ENCODE data around the gene FAM89A. TPM values are rescaled to one million over a fixed set of nuclear protein-coding genes. Genes with fewer than 3 reads are reported as not detected.
"Not testable (repeated sequence)": the region's sequence is repeated elsewhere in the genome, so short reads cannot be mapped to it uniquely, and the experiment has no call there.

FAM89A gene
- total RNA-seq, 1 donor, result 10.9 TPM

DNA sequence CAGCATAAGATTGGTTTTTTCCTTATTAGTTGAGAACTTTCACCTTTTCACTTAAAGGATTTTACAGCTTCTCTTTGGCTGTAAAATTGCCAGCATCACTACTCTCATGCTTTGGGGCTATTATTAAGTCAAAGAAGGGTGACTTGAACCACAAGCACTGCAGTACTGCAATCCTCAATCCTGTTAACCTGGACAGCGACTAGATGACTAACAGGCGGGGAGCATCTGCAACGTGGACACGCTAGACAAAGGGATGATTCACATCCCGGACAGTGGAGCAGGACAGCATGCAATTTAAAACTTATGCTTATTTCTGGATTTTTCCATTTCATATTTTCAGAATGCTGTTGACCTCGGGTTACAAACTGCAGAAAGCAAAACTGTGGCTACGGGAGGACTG lies 53.1 kb downstream of the FAM89A start:
- Histone ChIP-seq H4K20me1 (ENCODE audit: insufficient read depth, low read length) (peaks cover 18% of the 10 kb centered on the region), H3K9me3 (ENCODE audit: low read depth, low read length) (no peaks in the 10 kb centered on the region), H3K36me3 (ENCODE audit: insufficient read depth, low read length) (peaks cover 8% of the 10 kb centered on the region)

DNA sequence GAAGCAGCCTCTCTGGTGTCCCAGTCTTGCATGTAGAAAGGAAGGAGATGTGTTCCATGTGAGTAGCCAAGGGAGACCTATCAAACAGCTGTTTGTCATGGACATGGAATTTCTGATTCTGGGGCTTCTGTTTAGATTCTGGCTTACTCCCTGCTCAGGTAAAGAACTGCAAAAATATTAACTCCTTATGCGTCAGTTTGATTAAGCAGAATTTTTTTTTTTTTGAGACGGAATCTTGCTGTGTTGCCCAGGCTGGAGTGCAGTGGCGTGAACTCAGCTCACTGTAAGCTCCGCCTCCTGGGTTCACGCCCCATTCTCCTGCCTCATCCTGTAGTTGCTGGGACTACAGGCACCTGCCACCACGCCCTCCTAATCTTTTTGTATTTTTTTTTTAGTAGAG lies 54.3 kb downstream of the FAM89A start:
- DNase-seq (ENCODE audit: insufficient read length, low spot score, missing footprints), result no peak
- Histone ChIP-seq H2AFZ (ENCODE audit: low read length) (no peak overlapping the region), H4K20me1 (ENCODE audit: insufficient read depth, low read length) (peaks cover 18% of the 10 kb centered on the region), H3K27me3 (ENCODE audit: insufficient read depth, low read length) (no peaks in the 10 kb centered on the region), H3K4me3 (ENCODE audit: insufficient read depth, low read length) (no peak overlapping the region), H3K79me2 (ENCODE audit: insufficient read depth, low read length) (peaks cover 33% of the 10 kb centered on the region), H3K36me3 (ENCODE audit: insufficient read depth, low read length) (peaks cover 2% of the 10 kb centered on the region), H3K4me2 (ENCODE audit: insufficient read depth, low read length) (no peak overlapping the region), H3K27ac (ENCODE audit: low read depth, low read length) (no peak overlapping the region), H3K4me1 (ENCODE audit: insufficient read depth, low read length) (peaks cover 24% of the 10 kb centered on the region), H3K9me3 (ENCODE audit: low read depth, low read length) (no peaks in the 10 kb centered on the region)
- TF ChIP-seq, protein P1, sequence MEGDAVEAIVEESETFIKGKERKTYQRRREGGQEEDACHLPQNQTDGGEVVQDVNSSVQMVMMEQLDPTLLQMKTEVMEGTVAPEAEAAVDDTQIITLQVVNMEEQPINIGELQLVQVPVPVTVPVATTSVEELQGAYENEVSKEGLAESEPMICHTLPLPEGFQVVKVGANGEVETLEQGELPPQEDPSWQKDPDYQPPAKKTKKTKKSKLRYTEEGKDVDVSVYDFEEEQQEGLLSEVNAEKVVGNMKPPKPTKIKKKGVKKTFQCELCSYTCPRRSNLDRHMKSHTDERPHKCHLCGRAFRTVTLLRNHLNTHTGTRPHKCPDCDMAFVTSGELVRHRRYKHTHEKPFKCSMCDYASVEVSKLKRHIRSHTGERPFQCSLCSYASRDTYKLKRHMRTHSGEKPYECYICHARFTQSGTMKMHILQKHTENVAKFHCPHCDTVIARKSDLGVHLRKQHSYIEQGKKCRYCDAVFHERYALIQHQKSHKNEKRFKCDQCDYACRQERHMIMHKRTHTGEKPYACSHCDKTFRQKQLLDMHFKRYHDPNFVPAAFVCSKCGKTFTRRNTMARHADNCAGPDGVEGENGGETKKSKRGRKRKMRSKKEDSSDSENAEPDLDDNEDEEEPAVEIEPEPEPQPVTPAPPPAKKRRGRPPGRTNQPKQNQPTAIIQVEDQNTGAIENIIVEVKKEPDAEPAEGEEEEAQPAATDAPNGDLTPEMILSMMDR (IDR thresholded peaks at IDR 0.05; ENCODE audit: extremely low read depth, low read depth, low read length), result no peak

More for the DNA sequence above, 53.1 kb downstream of the FAM89A start:
- no peaks in the 10 kb centered on the region for H3K27me3 ChIP-seq (ENCODE audit: insufficient read depth, low read length)
- H3K4me3 ChIP-seq (ENCODE audit: insufficient read depth, low read length), result no peak overlapping the region
- peak; percentile 63 for DNase-seq (ENCODE audit: insufficient read length, low spot score, missing footprints)
- peak overlapping the region; percentile 14 for H3K27ac ChIP-seq (ENCODE audit: low read depth, low read length)
- peaks cover 26% of the 10 kb centered on the region for H3K79me2 ChIP-seq (ENCODE audit: insufficient read depth, low read length)
- TF ChIP-seq, protein P1 (IDR thresholded peaks at IDR 0.05; ENCODE audit: extremely low read depth, low read depth, low read length), result no peak
- H2AFZ ChIP-seq (ENCODE audit: low read length), result no peak overlapping the region
- H3K4me1 ChIP-seq (ENCODE audit: insufficient read depth, low read length), result peaks cover 24% of the 10 kb centered on the region
- H3K4me2 ChIP-seq (ENCODE audit: insufficient read depth, low read length), result peak overlapping the region; percentile 32

DNA sequence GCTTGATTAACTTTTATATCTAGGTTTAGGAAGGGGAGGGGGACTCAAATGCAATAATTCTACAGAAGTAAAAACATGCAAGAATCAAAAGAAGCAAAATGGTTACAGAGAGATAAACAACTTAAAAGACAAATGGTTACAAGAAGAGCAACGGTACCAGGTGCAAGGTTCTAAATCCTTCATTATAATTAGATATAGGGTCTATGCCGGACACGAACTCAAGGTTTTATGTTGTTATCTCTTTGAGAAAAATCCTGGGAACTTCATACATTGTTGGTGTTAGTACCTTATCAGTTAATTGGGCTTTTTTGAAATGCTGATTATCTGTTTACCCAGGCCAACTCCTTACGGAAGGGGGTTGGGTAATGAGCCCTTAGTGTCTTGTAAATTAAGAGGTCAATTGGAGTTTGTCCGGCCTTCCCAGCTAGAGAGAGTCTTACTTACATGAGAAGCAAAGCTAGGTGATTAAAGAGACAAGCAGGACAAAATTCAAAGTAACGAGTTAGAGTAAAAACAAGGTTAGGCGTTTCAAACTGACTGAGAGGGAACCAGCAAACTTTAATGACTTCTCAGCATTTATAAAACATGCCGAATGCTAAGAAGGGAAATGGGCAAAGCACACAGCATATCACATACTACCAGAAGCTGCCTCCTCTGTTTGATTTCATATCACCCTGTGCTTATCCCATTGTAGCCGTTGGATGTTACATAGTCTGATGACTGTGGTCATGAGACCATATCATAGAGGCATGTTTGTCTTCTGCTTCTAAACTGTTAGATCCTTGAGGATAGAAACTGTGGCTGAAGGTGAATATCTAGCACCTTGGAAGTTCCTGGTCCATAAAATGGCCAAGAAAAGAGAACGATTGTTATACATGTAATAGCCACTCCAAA lies 55.2 kb downstream of the FAM89A start:
- H2AFZ ChIP-seq (ENCODE audit: low read length); H3K4me2 ChIP-seq (ENCODE audit: insufficient read depth, low read length); H3K9me3 ChIP-seq (ENCODE audit: low read depth, low read length); H3K4me3 ChIP-seq (ENCODE audit: insufficient read depth, low read length); DNase-seq (ENCODE audit: insufficient read length, low spot score, missing footprints); H3K27ac ChIP-seq (ENCODE audit: low read depth, low read length); H3K36me3 ChIP-seq (ENCODE audit: insufficient read depth, low read length); H3K27me3 ChIP-seq (ENCODE audit: insufficient read depth, low read length): not testable (repeated sequence)
- Histone ChIP-seq H4K20me1 (ENCODE audit: insufficient read depth, low read length) (peaks cover 18% of the 10 kb centered on the region), H3K79me2 (ENCODE audit: insufficient read depth, low read length) (peaks cover 41% of the 10 kb centered on the region), H3K4me1 (ENCODE audit: insufficient read depth, low read length) (peaks cover 24% of the 10 kb centered on the region)

DNA sequence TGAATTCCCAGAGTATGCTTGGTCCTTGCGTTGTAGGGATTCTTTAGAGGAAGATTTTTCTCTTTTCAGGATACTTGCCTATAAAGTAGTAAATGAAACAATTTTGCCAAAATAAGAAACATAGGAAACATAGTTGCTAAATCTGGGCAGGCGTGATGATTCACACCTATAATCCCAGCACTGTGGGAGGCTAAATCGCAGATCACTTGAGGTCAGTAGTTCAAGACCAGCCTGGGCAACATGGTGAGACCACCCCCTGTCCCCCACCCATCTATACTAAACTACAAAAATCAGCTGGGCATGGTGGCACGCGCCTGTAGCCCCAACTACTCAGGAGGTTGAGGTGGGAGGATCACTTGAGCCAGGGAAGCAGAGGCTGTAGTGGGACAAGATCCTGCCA lies 56.2 kb downstream of the FAM89A start:
- Histone ChIP-seq H3K27me3 (ENCODE audit: insufficient read depth, low read length) (no peaks in the 10 kb centered on the region), H3K79me2 (ENCODE audit: insufficient read depth, low read length) (peaks cover 49% of the 10 kb centered on the region), H3K27ac (ENCODE audit: low read depth, low read length) (no peak overlapping the region), H2AFZ (ENCODE audit: low read length) (no peak overlapping the region), H3K36me3 (ENCODE audit: insufficient read depth, low read length) (no peaks in the 10 kb centered on the region), H4K20me1 (ENCODE audit: insufficient read depth, low read length) (peaks cover 18% of the 10 kb centered on the region), H3K9me3 (ENCODE audit: low read depth, low read length) (no peaks in the 10 kb centered on the region), H3K4me1 (ENCODE audit: insufficient read depth, low read length) (peaks cover 29% of the 10 kb centered on the region), H3K4me3 (ENCODE audit: insufficient read depth, low read length) (no peak overlapping the region), H3K4me2 (ENCODE audit: insufficient read depth, low read length) (no peak overlapping the region)
- TF ChIP-seq, protein P1 (IDR thresholded peaks at IDR 0.05; ENCODE audit: extremely low read depth, low read depth, low read length), result no peak
- DNase-seq (ENCODE audit: insufficient read length, low spot score, missing footprints), result no peak
